ENCODE results near the gene P3R3URF. TPM values are rescaled to one million over a fixed set of nuclear protein-coding genes. Genes with fewer than 3 reads are reported as not detected.

The P3R3URF gene
- polyA plus RNA-seq, 3 donors, result not detected

GRCh38 chr1:46199233-46199749, 23.0 kb upstream of the P3R3URF start:
- Histone ChIP-seq H3K4me3 (replicated peaks in 1 of 3; ENCODE audit: low read depth in 2 of 3, low read length in 3 of 3) (peak overlapping the region in 1 of 3 experiments; percentile 88), H3K4me1 (ENCODE audit: control insufficient read depth in 1 of 2, insufficient read depth in 2 of 2, low read length in 2 of 2) (peaks cover 37 to 50% of the 10 kb centered on the region in 2 donors), H4K20me1 (ENCODE audit: insufficient read depth, low read length) (no peaks in the 10 kb centered on the region), H3K4me2 (replicated peaks; ENCODE audit: extremely low read depth, low read length, poor library complexity, severe bottlenecking) (no peak overlapping the region), H3K9ac (ENCODE audit: insufficient read depth, low read length, poor library complexity, severe bottlenecking) (no peak overlapping the region), H2AFZ (ENCODE audit: insufficient read depth, low read depth, low read length, poor library complexity, severe bottlenecking) (peak overlapping the region; percentile 100), H3K36me3 (replicated peaks in 1 of 2; ENCODE audit: control insufficient read depth in 1 of 2, insufficient read depth in 2 of 2, low read length in 2 of 2) (no peaks in the 10 kb centered on the region), H3K27ac (ENCODE audit: low read depth in 1 of 2, low read length in 2 of 2) (no peak overlapping the region), H3K27me3 (ENCODE audit: control insufficient read depth in 2 of 2, insufficient read depth in 2 of 2, low read length in 2 of 2) (peaks cover 0 to 15% of the 10 kb centered on the region in 2 donors), H3K9me3 (replicated peaks in 1 of 2; ENCODE audit: control insufficient read depth in 1 of 2, insufficient read depth in 1 of 2, low read length in 2 of 2) (no peaks in the 10 kb centered on the region), H3K79me2 (ENCODE audit: insufficient read depth, low read length) (no peaks in the 10 kb centered on the region)
- Mint-ChIP-seq H3K27me3 (ENCODE audit: low read depth in 3 of 3) (peaks cover 8 to 23% (median 9%) of the 10 kb centered on the region in 3 donors), H3K4me3 (peak overlapping the region in 1 of 2 donors; percentile 89), H3K27ac (no peak overlapping the region), H3K36me3 (peaks cover 0 to 15% of the 10 kb centered on the region in 2 donors), H3K9me3 (peaks cover 0 to 2% (median 0%) of the 10 kb centered on the region in 7 donors), H3K4me1 (peaks cover 54% of the 10 kb centered on the region)
- WGBS (ENCODE audit: insufficient coverage), result 89% methylated on average over 3 of the region's 3 CpGs
- no peak for DNase-seq
- TF ChIP-seq CTCF (IDR thresholded peaks at IDR 0.05), result no peak
- intact Hi-C loops (cut with micrococcal nuclease), result no loop called here

- Histone ChIP-seq H3K4me3 (replicated peaks in 1 of 3; ENCODE audit: low read depth in 2 of 3, low read length in 3 of 3) (peak within 1 kb of the TSS; percentile 64 to 88 (median 66)), H3K4me2 (replicated peaks; ENCODE audit: extremely low read depth, low read length, poor library complexity, severe bottlenecking) (peak within 1 kb of the TSS; percentile 87), H4K20me1 (ENCODE audit: insufficient read depth, low read length) (no peaks in the 10 kb centered on the region), H3K79me2 (ENCODE audit: insufficient read depth, low read length) (no peaks in the 10 kb centered on the region), H3K4me1 (ENCODE audit: control insufficient read depth in 1 of 2, insufficient read depth in 2 of 2, low read length in 2 of 2) (peaks cover 31 to 39% of the 10 kb centered on the region in 2 donors), H3K36me3 (replicated peaks in 1 of 2; ENCODE audit: control insufficient read depth in 1 of 2, insufficient read depth in 2 of 2, low read length in 2 of 2) (peaks cover 5 to 10% of the 10 kb centered on the region in 2 donors), H3K9ac (ENCODE audit: insufficient read depth, low read length, poor library complexity, severe bottlenecking) (peak within 1 kb of the TSS; percentile 69), H2AFZ (ENCODE audit: insufficient read depth, low read depth, low read length, poor library complexity, severe bottlenecking) (peak within 1 kb of the TSS; percentile 100), H3K27ac (ENCODE audit: low read depth in 1 of 2, low read length in 2 of 2) (peak within 1 kb of the TSS in 1 of 2 donors; percentile 71), H3K9me3 (replicated peaks in 1 of 2; ENCODE audit: control insufficient read depth in 1 of 2, insufficient read depth in 1 of 2, low read length in 2 of 2) (no peaks in the 10 kb centered on the region), H3K27me3 (ENCODE audit: control insufficient read depth in 2 of 2, insufficient read depth in 2 of 2, low read length in 2 of 2) (peaks cover 0 to 5% of the 10 kb centered on the region in 2 donors)
- H3K4me3 Mint-ChIP-seq, result peak within 1 kb of the TSS; percentile 81 to 89
- no peaks in the 10 kb centered on the region for H3K9me3 Mint-ChIP-seq
- DNase-seq, result peak; percentile 10 to 58 (median 55)
- H3K27me3 Mint-ChIP-seq (ENCODE audit: low read depth in 3 of 3), result peaks cover 5 to 12% (median 5%) of the 10 kb centered on the region in 3 donors
- under 1% methylated on average over 57 of the region's 67 CpGs for WGBS (ENCODE audit: insufficient coverage)
- TF ChIP-seq CTCF (IDR thresholded peaks at IDR 0.05), result no peak
- peaks cover 7 to 18% of the 10 kb centered on the region in 2 donors for H3K36me3 Mint-ChIP-seq
- peaks cover 44% of the 10 kb centered on the region for H3K4me1 Mint-ChIP-seq
- peak within 1 kb of the TSS in 6 of 7 donors; percentile 53 to 77 (median 64) for H3K27ac Mint-ChIP-seq
- intact Hi-C loops (cut with micrococcal nuclease), result no loop called here
Measured at GRCh38 chr1:46197964-46198811, 21.9 kb upstream of the P3R3URF start, which contains the start of gene POMGNT1. Gene POMGNT1 (minus strand): TSS chr1:46198434. CDS start chr1:46197821, 613 bp downstream.
